B cell (primary cell): ENCODE results near the gene EFCAB14. TPM values are rescaled to one million over a fixed set of nuclear protein-coding genes. Genes with fewer than 3 reads are reported as not detected.
A peak's percentile ranks its signal among the peaks of the same experiment; 100 is the strongest.
"Not testable (repeated sequence)": the region's sequence is repeated elsewhere in the genome, so short reads cannot be mapped to it uniquely, and the experiment has no call there.

Experiments
- ATAC-seq: fragments of 200-7000 bp; cut with Tn5 transposase; one replicate; pipeline ENCODE4 v1.10.0; 2021; ENCODE audit warnings: low read depth, mild to moderate bottlenecking, moderate number of reproducible peaks, moderate library complexity
- CTCF ChIA-PET: fragments of 350-600 bp; sonication (Branson Sonifier 250); formaldehyde crosslinking; loops from one replicate; lab custom pipeline; 2021; ENCODE audit warnings: antibody characterized with exemption, inconsistent platforms; lab: Charles Lee
- POLR2A ChIA-PET: fragments of 350-600 bp; sonication (Branson Sonifier 250); formaldehyde crosslinking; loops from one replicate; lab custom pipeline; 2021; ENCODE audit warnings: antibody characterized with exemption; lab: Charles Lee
- DNase-seq: peaks from one replicate; pipeline ENCODE4 v3.0.0; 2013
- H2AFZ ChIP-seq: 2 replicates; pipeline ENCODE4 v1.6.1; 2012; ENCODE audit warnings: mild to moderate bottlenecking, low read depth, low read length; ENCODE audit not compliant: insufficient read depth, poor library complexity, severe bottlenecking
- H3K27ac ChIP-seq, 2 donors: 1 replicate in 1 of 2; 2 replicates in 1 of 2; pipeline ENCODE4 v1.5.1; 2012 to 2013; ENCODE audit warnings: low read length in 2 of 2, mild to moderate bottlenecking in 2 of 2, moderate library complexity in 1 of 2
- H3K27me3 ChIP-seq, 4 experiments: fragments of 200-600 bp in 1 of 4; sonication (generic) in 1 of 4; replicated peaks in 1 of 4; 1 replicate in 2 of 4; 2 replicates in 2 of 4; pipeline versions ENCODE4 v1.6.1 to v1.7.0; 2013 to 2016; ENCODE audit warnings: low read length in 3 of 4, mild to moderate bottlenecking in 2 of 4, mixed read lengths in 1 of 4, moderate library complexity in 1 of 4; ENCODE audit not compliant: insufficient read depth in 4 of 4, control insufficient read depth in 3 of 4; ENCODE audit errors: control extremely low read depth in 1 of 4
- H3K36me3 ChIP-seq, 2 experiments: replicated peaks in 1 of 2; 1 replicate in 1 of 2; 2 replicates in 1 of 2; pipeline versions ENCODE4 v1.6.1 to v1.7.1; 2013; ENCODE audit warnings: low read length in 1 of 2; ENCODE audit not compliant: insufficient read depth in 2 of 2, control insufficient read depth in 1 of 2; ENCODE audit errors: control extremely low read depth in 1 of 2, extremely low read depth in 1 of 2
- H3K4me1 ChIP-seq, 2 donors: fragments of 200-600 bp in 1 of 2; sonication (generic) in 1 of 2; 1 replicate in 1 of 2; 2 replicates in 1 of 2; pipeline versions ENCODE4 v1.5.1 to v1.6.1; 2013 to 2017; ENCODE audit warnings: low read length in 2 of 2; ENCODE audit not compliant: control insufficient read depth in 2 of 2, insufficient read depth in 2 of 2
- H3K4me2 ChIP-seq: replicated peaks from 2 replicates; pipeline ENCODE3; 2012; ENCODE audit warnings: mild to moderate bottlenecking, low read depth, low read length; ENCODE audit not compliant: poor library complexity, severe bottlenecking
- H3K4me3 ChIP-seq, 5 experiments: fragments of 200-600 bp in 1 of 5; sonication (generic) in 1 of 5; 1 replicate in 3 of 5; 2 replicates in 2 of 5; pipeline versions ENCODE4 v1.5.1 to v1.7.0; 2011 to 2016; ENCODE audit warnings: low read length in 4 of 5, mild to moderate bottlenecking in 4 of 5, low read depth in 2 of 5, control low read depth in 1 of 5, moderate library complexity in 1 of 5; ENCODE audit not compliant: insufficient read depth in 1 of 5; ENCODE audit errors: control extremely low read depth in 1 of 5, extremely low read depth in 1 of 5
- H3K79me2 ChIP-seq: fragments of 200-600 bp; sonication (generic); one replicate; pipeline ENCODE4 v1.6.0; 2016; ENCODE audit warnings: low read length; ENCODE audit not compliant: control insufficient read depth, insufficient read depth
- H3K9ac ChIP-seq: fragments of 200-600 bp; sonication (generic); 2 replicates; pipeline ENCODE4 v1.6.1; 2017; ENCODE audit warnings: mild to moderate bottlenecking, low read length, moderate library complexity
- H3K9me3 ChIP-seq, 3 donors: one replicate each; pipeline versions ENCODE4 v1.6.1 to v1.7.1; 2013; ENCODE audit warnings: low read length in 2 of 3; ENCODE audit not compliant: control insufficient read depth in 2 of 3, insufficient read depth in 1 of 3; ENCODE audit errors: control extremely low read depth in 1 of 3
- H4K20me1 ChIP-seq: 2 replicates; pipeline ENCODE4 v1.6.0; 2012; ENCODE audit warnings: mild to moderate bottlenecking, low read length; ENCODE audit not compliant: insufficient read depth, control insufficient read depth, poor library complexity, severe bottlenecking
- H3K27ac Mint-ChIP-seq: one replicate; pipeline ENCODE4 v1.8.0; 2021; ENCODE audit warnings: mixed read lengths
- H3K27me3 Mint-ChIP-seq: one replicate; pipeline ENCODE4 v1.8.0; 2021; ENCODE audit warnings: mixed read lengths
- H3K4me1 Mint-ChIP-seq: one replicate; pipeline ENCODE4 v1.8.0; 2021; ENCODE audit warnings: mixed read lengths
- H3K4me3 Mint-ChIP-seq: one replicate; pipeline ENCODE4 v1.8.0; 2021; ENCODE audit warnings: mixed read lengths
- H3K9me3 Mint-ChIP-seq: one replicate; pipeline ENCODE4 v1.8.0; 2022; ENCODE audit warnings: mixed read lengths; ENCODE audit not compliant: insufficient read depth
- CTCF ChIP-seq: fragments of 200-600 bp; IDR thresholded peaks from one replicate; pipeline ENCODE4 v1.8.0; 2022; ENCODE audit warnings: antibody characterized with exemption, mild to moderate bottlenecking
- EZH2 ChIP-seq: IDR thresholded peaks from 2 replicates; pipeline ENCODE4 v1.6.1; 2012; ENCODE audit warnings: borderline replicate concordance, low read depth, mild to moderate bottlenecking, moderate library complexity, low read length; ENCODE audit not compliant: insufficient read depth, poor library complexity, severe bottlenecking
- WGBS: methylation state at CpG from one replicate; pipeline ENCODE4 v1.1.5; 2013; ENCODE audit warnings: missing lambda C conversion rate; ENCODE audit not compliant: insufficient coverage; 5-methylcytosine and 5-hydroxymethylcytosine counted together
- intact Hi-C: fragments of 100-400 bp; cut with micrococcal nuclease; formaldehyde crosslinking; loops from one replicate; pipeline ENCODE4 v1.10.0; 2022
- polyA plus RNA-seq: library from polyadenylated mRNA; depleted of rRNA; stranded (reverse); fragments of >200 nt; gene quantifications from 2 replicates; pipeline ENCODE4 v1.2.3, GENCODE V29; 2012
- total RNA-seq, 2 donors: library from RNA; stranded (reverse); fragments of 120-200 nt in 1 of 2; gene quantifications; 1 replicate in 1 of 2; 2 replicates in 1 of 2; pipeline versions ENCODE4 v1.2.3 to v1.2.4, GENCODE V29; 2013 to 2022

EFCAB14 gene
- total and polyA plus RNA-seq, 2 donors (not counting 1 experiment from before 2014, with no cell fraction given) = 22.8 to 98.8 TPM

GRCh38 chr1:46721204-46721603, 2.3 kb upstream of the EFCAB14 start:
- Mint-ChIP-seq H3K27ac (no peak overlapping the region), H3K27me3 (peaks cover 12% of the 10 kb centered on the region), H3K9me3 (no peaks in the 10 kb centered on the region), H3K4me3 (no peak overlapping the region), H3K4me1 (peaks cover 33% of the 10 kb centered on the region)
- Histone ChIP-seq H3K36me3 (peaks cover 0 to 4% of the 10 kb centered on the region in 2 experiments), H2AFZ (no peak overlapping the region), H3K4me1 (peaks cover 28 to 30% of the 10 kb centered on the region in 2 donors), H3K9ac (no peak overlapping the region), H3K79me2 (peaks cover 19% of the 10 kb centered on the region), H4K20me1 (peaks cover 22% of the 10 kb centered on the region), H3K27ac (no peak overlapping the region), H3K9me3 (no peaks in the 10 kb centered on the region), H3K4me2 (no peak overlapping the region), H3K27me3 (peaks cover 0 to 13% (median 4%) of the 10 kb centered on the region in 4 experiments), H3K4me3 (no peak overlapping the region)
- intact Hi-C loops = no loop called here
- ATAC-seq (no peak), DNase-seq (no peak)
- POLR2A ChIA-PET = no interaction called here
- WGBS = no CpG with 5 or more reads among the region's 1 CpG
- CTCF ChIA-PET = interaction anchor here (1.0 kb wide), 1 partner anchor 13 kb away, joined by 4 read pairs; no protein-coding TSS in a partner anchor
- TF ChIP-seq CTCF = no peak
- TF ChIP-seq EZH2 = no peak

DNA sequence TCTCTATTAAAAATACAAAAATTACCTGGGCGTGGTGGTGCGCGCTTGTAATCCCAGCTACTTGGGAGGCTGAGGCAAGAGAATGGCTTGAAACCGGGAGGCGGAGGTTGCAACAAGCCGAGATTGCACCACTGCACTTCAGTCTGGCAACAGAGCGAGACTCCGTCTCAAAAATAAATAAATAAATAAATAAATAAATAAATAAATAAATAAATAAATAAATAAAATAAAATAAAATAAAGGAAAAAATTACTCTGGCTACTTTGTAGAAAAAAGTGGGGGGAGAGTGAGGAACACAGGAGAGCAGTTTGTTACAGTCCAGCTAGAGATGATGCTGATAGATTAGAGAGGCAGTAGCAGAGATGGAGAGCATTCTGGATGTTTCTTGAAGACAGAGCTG, 1.4 kb upstream of the EFCAB14 start:
- Mint-ChIP-seq H3K4me3 (peak overlapping the region; percentile 3), H3K4me1 (peaks cover 37% of the 10 kb centered on the region), H3K27ac (peak overlapping the region; percentile 1)
- CTCF ChIA-PET = interaction anchor here (1.0 to 1.2 kb wide), 2 partner anchors 9 to 193 kb away, joined by 3 read pairs; no protein-coding TSS in a partner anchor
- H3K9me3 Mint-ChIP-seq, H3K9ac ChIP-seq, H3K27ac ChIP-seq, POLR2A ChIA-PET, H2AFZ ChIP-seq, H3K4me3 ChIP-seq, ATAC-seq, DNase-seq, H3K4me2 ChIP-seq, H3K36me3 ChIP-seq, H3K27me3 ChIP-seq, intact Hi-C loops, H3K9me3 ChIP-seq, H3K27me3 Mint-ChIP-seq: not testable (repeated sequence)
- peaks cover 28 to 30% of the 10 kb centered on the region in 2 donors for H3K4me1 ChIP-seq
- peaks cover 19% of the 10 kb centered on the region for H3K79me2 ChIP-seq
- peaks cover 22% of the 10 kb centered on the region for H4K20me1 ChIP-seq
- no CpG with 5 or more reads among the region's 8 CpGs for WGBS
